Measurements from ENCODE around the gene GNG2. TPM values are rescaled to one million over a fixed set of nuclear protein-coding genes. Genes with fewer than 3 reads are reported as not detected.

The GNG2 gene
- total RNA-seq, 1 donor = 4.3 TPM

GRCh38 chr14:51870606-51871005 is 10.2 kb downstream of the GNG2 start:
- TF ChIP-seq CTCF (IDR thresholded peaks at IDR 0.05; ENCODE audit: insufficient read depth, low read depth, low read length) = no peak
- DNase-seq (ENCODE audit: low read depth) = no peak
- no peak overlapping the region for H3K4me3 ChIP-seq (ENCODE audit: low read depth, low read length)

- TF ChIP-seq CTCF (IDR thresholded peaks at IDR 0.05; ENCODE audit: insufficient read depth, low read depth, low read length) = no peak
- H3K4me3 ChIP-seq (ENCODE audit: low read depth, low read length) = no peak overlapping the region
These were observed 11.4 kb downstream of the GNG2 start for GRCh38 chr14:51871846-51872245.

GRCh38 chr14:51872396-51872795 is 12.0 kb downstream of the GNG2 start:
- H3K4me3 ChIP-seq (ENCODE audit: low read depth, low read length) = no peak overlapping the region
- DNase-seq (ENCODE audit: low read depth) = no peak
- TF ChIP-seq CTCF (IDR thresholded peaks at IDR 0.05; ENCODE audit: insufficient read depth, low read depth, low read length) = no peak

More at GRCh38 chr14:51871846-51872245, 11.4 kb downstream of the GNG2 start:
- no peak for DNase-seq (ENCODE audit: low read depth)

- no peak for TF ChIP-seq CTCF (IDR thresholded peaks at IDR 0.05; ENCODE audit: insufficient read depth, low read depth, low read length)
- peak; percentile 91 for DNase-seq (ENCODE audit: low read depth)
- H3K4me3 ChIP-seq (ENCODE audit: low read depth, low read length) = no peak overlapping the region
These were observed 12.9 kb downstream of the GNG2 start for GRCh38 chr14:51873221-51873893.

GRCh38 chr14:51877810-51878209 is 17.4 kb downstream of the GNG2 start:
- no peak for DNase-seq (ENCODE audit: low read depth)
- H3K4me3 ChIP-seq (ENCODE audit: low read depth, low read length) = no peak overlapping the region
- TF ChIP-seq CTCF (IDR thresholded peaks at IDR 0.05; ENCODE audit: insufficient read depth, low read depth, low read length) = no peak

GRCh38 chr14:51879170-51879569 is 18.8 kb downstream of the GNG2 start:
- TF ChIP-seq CTCF (IDR thresholded peaks at IDR 0.05; ENCODE audit: insufficient read depth, low read depth, low read length) = no peak
- no peak overlapping the region for H3K4me3 ChIP-seq (ENCODE audit: low read depth, low read length)
- no peak for DNase-seq (ENCODE audit: low read depth)

Data from fibroblast of villous mesenchyme (primary cell).